ENCODE measurements around the gene COPS7A.

GRCh38 chr12:6748761-6749160 lies 24.9 kb downstream of the COPS7A start:
- TF ChIP-seq CTCF (conservative IDR thresholded peaks at IDR 0.05; ENCODE audit: low read depth in 2 of 2) (no peak), ETS1 (IDR thresholded peaks at IDR 0.05) (no peak), NANOG (IDR thresholded peaks at IDR 0.05; ENCODE audit: borderline replicate concordance) (no peak), EZH2 (IDR thresholded peaks at IDR 0.05; ENCODE audit: low read depth, unreplicated experiment) (no peak), POLR2AphosphoS5 (IDR thresholded peaks at IDR 0.05; ENCODE audit: low read depth) (no peak), REST (IDR thresholded peaks at IDR 0.05; ENCODE audit: unreplicated experiment) (no peak), EZH2phosphoT487 (IDR thresholded peaks at IDR 0.05; ENCODE audit: unreplicated experiment) (no peak), ZNF114 (CRISPR knock-in tag; IDR thresholded peaks at IDR 0.05) (no peak), JUNB (IDR thresholded peaks at IDR 0.05; ENCODE audit: unreplicated experiment) (no peak), ZNF331 (CRISPR knock-in tag; IDR thresholded peaks at IDR 0.05; ENCODE audit: low read depth) (no peak), CREB1 (CRISPR knock-in tag; IDR thresholded peaks at IDR 0.05; ENCODE audit: low read depth) (no peak)
- TF ChIP-seq, protein P1, sequence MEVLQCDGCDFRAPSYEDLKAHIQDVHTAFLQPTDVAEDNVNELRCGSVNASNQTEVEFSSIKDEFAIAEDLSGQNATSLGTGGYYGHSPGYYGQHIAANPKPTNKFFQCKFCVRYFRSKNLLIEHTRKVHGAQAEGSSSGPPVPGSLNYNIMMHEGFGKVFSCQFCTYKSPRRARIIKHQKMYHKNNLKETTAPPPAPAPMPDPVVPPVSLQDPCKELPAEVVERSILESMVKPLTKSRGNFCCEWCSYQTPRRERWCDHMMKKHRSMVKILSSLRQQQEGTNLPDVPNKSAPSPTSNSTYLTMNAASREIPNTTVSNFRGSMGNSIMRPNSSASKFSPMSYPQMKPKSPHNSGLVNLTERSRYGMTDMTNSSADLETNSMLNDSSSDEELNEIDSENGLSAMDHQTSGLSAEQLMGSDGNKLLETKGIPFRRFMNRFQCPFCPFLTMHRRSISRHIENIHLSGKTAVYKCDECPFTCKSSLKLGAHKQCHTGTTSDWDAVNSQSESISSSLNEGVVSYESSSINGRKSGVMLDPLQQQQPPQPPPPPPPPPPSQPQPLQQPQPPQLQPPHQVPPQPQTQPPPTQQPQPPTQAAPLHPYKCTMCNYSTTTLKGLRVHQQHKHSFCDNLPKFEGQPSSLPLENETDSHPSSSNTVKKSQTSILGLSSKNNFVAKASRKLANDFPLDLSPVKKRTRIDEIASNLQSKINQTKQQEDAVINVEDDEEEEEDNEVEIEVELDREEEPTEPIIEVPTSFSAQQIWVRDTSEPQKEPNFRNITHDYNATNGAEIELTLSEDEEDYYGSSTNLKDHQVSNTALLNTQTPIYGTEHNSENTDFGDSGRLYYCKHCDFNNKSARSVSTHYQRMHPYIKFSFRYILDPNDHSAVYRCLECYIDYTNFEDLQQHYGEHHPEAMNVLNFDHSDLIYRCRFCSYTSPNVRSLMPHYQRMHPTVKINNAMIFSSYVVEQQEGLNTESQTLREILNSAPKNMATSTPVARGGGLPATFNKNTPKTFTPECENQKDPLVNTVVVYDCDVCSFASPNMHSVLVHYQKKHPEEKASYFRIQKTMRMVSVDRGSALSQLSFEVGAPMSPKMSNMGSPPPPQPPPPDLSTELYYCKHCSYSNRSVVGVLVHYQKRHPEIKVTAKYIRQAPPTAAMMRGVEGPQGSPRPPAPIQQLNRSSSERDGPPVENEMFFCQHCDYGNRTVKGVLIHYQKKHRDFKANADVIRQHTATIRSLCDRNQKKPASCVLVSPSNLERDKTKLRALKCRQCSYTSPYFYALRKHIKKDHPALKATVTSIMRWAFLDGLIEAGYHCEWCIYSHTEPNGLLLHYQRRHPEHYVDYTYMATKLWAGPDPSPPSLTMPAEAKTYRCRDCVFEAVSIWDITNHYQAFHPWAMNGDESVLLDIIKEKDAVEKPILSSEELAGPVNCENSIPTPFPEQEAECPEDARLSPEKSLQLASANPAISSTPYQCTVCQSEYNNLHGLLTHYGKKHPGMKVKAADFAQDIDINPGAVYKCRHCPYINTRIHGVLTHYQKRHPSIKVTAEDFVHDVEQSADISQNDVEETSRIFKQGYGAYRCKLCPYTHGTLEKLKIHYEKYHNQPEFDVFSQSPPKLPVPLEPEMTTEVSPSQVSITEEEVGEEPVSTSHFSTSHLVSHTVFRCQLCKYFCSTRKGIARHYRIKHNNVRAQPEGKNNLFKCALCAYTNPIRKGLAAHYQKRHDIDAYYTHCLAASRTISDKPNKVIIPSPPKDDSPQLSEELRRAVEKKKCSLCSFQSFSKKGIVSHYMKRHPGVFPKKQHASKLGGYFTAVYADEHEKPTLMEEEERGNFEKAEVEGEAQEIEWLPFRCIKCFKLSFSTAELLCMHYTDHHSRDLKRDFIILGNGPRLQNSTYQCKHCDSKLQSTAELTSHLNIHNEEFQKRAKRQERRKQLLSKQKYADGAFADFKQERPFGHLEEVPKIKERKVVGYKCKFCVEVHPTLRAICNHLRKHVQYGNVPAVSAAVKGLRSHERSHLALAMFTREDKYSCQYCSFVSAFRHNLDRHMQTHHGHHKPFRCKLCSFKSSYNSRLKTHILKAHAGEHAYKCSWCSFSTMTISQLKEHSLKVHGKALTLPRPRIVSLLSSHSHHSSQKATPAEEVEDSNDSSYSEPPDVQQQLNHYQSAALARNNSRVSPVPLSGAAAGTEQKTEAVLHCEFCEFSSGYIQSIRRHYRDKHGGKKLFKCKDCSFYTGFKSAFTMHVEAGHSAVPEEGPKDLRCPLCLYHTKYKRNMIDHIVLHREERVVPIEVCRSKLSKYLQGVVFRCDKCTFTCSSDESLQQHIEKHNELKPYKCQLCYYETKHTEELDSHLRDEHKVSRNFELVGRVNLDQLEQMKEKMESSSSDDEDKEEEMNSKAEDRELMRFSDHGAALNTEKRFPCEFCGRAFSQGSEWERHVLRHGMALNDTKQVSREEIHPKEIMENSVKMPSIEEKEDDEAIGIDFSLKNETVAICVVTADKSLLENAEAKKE (CRISPR knock-in tag; IDR thresholded peaks at IDR 0.05), result no peak
